Lower lobe of right lung (tissue), 2 donors: ENCODE data around the gene STAP1. TPM values are rescaled to one million over a fixed set of nuclear protein-coding genes. Genes with fewer than 3 reads are reported as not detected.

ENCODE experiments used
- ATAC-seq, 2 donors: fragments of 200-7000 bp; cut with Tn5 transposase; one replicate each; pipeline ENCODE4 v1.9.1; 2020 to 2022; ENCODE audit warnings: mild to moderate bottlenecking in 2 of 2, moderate library complexity in 2 of 2
- DNase-seq: peaks from one replicate; pipeline ENCODE4 v3.0.0-alpha.2; 2020
- H3K27ac ChIP-seq: fragments of 200-600 bp; one replicate; pipeline ENCODE4 v1.8.0; 2022
- H3K27me3 ChIP-seq: fragments of 200-600 bp; one replicate; pipeline ENCODE4 v1.8.0; 2022; ENCODE audit warnings: low read depth
- H3K36me3 ChIP-seq: fragments of 200-600 bp; one replicate; pipeline ENCODE4 v1.8.0; 2022; ENCODE audit warnings: mild to moderate bottlenecking
- H3K4me1 ChIP-seq: fragments of 200-600 bp; one replicate; pipeline ENCODE4 v1.8.0; 2022
- H3K4me3 ChIP-seq: fragments of 200-600 bp; one replicate; pipeline ENCODE4 v1.8.0; 2022; ENCODE audit warnings: mild to moderate bottlenecking
- H3K9me3 ChIP-seq: fragments of 200-600 bp; one replicate; pipeline ENCODE4 v1.8.0; 2022
- CTCF ChIP-seq: fragments of 200-600 bp; IDR thresholded peaks from one replicate; pipeline ENCODE4 v1.8.0; 2022; ENCODE audit warnings: antibody characterized with exemption, mild to moderate bottlenecking
- intact Hi-C: fragments of 100-400 bp; cut with DNase I; formaldehyde crosslinking; loops from one replicate; pipeline ENCODE4 v1.11.0; 2022
- long read RNA-seq: library from polyadenylated mRNA; unstranded; transcript quantifications from one replicate; pipeline ENCODE4 v2.0.0, GENCODE V29; 2021
- total RNA-seq: library from RNA; stranded (reverse); fragmentation: NEBNext Ultra II Directional; extraction: Animal tissue kit (Norgen Biotek cat#: 25700); gene quantifications from one replicate; pipeline ENCODE4 v1.2.1, GENCODE V29; 2021
- donor health status: DM: no; HTN: yes; CAD: no; lungs with severe emphysema.

Gene STAP1, protein sequence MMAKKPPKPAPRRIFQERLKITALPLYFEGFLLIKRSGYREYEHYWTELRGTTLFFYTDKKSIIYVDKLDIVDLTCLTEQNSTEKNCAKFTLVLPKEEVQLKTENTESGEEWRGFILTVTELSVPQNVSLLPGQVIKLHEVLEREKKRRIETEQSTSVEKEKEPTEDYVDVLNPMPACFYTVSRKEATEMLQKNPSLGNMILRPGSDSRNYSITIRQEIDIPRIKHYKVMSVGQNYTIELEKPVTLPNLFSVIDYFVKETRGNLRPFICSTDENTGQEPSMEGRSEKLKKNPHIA
- 3.4 TPM for total RNA-seq
- long read RNA-seq, transcript STAP1-201 (9 exons, 1,511 nt), result major isoform, 5 of 5 reads
- long read RNA-seq, partial matches to known transcripts, result 0 of 5 reads
- long read RNA-seq, other reads (novel, unspliced or antisense), result 0 of 5 reads

DNA sequence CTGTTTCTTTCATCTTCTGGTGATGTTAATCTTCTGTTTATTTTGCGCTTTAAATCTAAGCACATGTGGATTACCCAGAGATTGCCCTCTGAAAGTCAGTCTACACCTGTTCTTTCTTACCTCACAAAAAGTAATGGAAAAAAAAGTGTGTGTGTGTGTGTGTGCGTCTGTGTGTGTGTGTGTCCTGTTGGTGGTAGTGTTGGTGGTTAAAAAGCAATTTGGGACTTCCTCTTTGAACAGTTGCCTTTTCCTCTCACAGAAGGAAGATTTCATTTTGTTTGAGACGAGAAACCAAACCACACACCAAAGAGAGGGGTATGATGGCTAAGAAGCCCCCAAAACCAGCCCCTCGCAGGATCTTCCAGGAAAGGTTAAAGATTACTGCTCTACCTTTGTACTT lies at the start of gene STAP1:
TSS of gene STAP1 (plus strand) at position 235 of the 400 bp plus-strand sequence. CDS start at position 318, 83 bp downstream.
- peak within 1 kb of the TSS; percentile 28 for H3K4me3 ChIP-seq
- intact Hi-C loops, result no loop called here
- no peak for TF ChIP-seq CTCF

DNA sequence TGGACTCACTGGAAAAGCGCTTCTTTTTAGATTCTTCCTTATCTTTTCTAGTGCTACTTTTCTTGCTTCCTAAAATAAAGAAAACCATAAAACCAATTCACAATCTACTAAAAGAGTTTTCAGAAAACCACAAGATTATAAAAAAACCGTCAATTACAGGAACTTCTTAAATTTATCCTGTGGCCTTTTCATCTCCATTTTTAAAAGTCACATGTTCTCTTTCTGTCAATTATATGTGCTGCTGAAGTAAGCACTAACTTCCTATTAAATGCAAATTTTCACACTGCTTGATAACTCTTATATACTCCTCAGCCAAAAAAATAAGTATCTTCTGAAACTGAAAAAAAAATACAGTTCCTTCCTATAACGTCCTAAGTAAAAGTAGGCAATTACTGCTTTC lies 46.0 kb upstream of the STAP1 start:
- no peaks in the 10 kb centered on the region for H3K27me3 ChIP-seq
- intact Hi-C loops, result no loop called here
- H3K9me3 ChIP-seq, result no peaks in the 10 kb centered on the region
- ATAC-seq (no peak), DNase-seq (no peak)
- H3K36me3 ChIP-seq, result peaks cover 75% of the 10 kb centered on the region
- no peak overlapping the region for H3K27ac ChIP-seq
- no peaks in the 10 kb centered on the region for H3K4me1 ChIP-seq
- no peak overlapping the region for H3K4me3 ChIP-seq
- TF ChIP-seq CTCF, result no peak

More for the DNA sequence above, at the start of gene STAP1:
- ATAC-seq (no peak), DNase-seq (no peak)
- H3K27me3 ChIP-seq, result no peaks in the 10 kb centered on the region
- no peaks in the 10 kb centered on the region for H3K4me1 ChIP-seq
- H3K27ac ChIP-seq, result no peak within 1 kb of the TSS
- H3K9me3 ChIP-seq, result no peaks in the 10 kb centered on the region
- H3K36me3 ChIP-seq, result no peaks in the 10 kb centered on the region

DNA sequence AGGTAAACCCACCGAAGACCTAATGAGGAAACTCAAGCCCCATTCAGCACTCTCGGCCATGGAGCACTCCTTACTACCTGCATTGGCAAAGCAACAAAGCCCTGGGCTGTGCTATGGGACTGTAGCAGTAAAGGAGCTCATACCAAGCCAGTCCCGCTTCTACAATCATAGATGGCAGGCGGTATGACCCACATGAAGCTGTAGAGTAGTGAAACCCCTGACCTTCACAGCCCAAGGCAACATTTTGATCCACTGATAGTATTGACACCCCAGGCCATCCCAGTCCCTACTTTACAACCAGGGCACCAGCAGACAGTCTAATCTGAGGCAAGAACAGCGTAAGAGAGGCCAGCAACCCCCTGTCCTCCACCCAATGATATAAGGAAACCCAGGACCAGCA lies 38.4 kb upstream of the STAP1 start:
- no peak overlapping the region for H3K27ac ChIP-seq
- ATAC-seq (peak in 1 of 2 donors; percentile 19), DNase-seq (no peak)
- intact Hi-C loops, result no loop called here
- TF ChIP-seq CTCF, result no peak
- H3K9me3 ChIP-seq, result no peaks in the 10 kb centered on the region
- peaks cover 25% of the 10 kb centered on the region for H3K36me3 ChIP-seq
- no peak overlapping the region for H3K4me3 ChIP-seq
- H3K27me3 ChIP-seq, result no peaks in the 10 kb centered on the region
- peaks cover 18% of the 10 kb centered on the region for H3K4me1 ChIP-seq

GRCh38 chr4:67521506-67521905 lies 37.0 kb upstream of the STAP1 start:
- Histone ChIP-seq H3K27me3 (no peaks in the 10 kb centered on the region), H3K36me3 (peaks cover 25% of the 10 kb centered on the region), H3K9me3 (no peaks in the 10 kb centered on the region), H3K4me3 (no peak overlapping the region), H3K27ac (no peak overlapping the region), H3K4me1 (peaks cover 18% of the 10 kb centered on the region)
- DNase-seq (no peak), ATAC-seq (no peak)
- TF ChIP-seq CTCF, result no peak
- intact Hi-C loops, result no loop called here

DNA sequence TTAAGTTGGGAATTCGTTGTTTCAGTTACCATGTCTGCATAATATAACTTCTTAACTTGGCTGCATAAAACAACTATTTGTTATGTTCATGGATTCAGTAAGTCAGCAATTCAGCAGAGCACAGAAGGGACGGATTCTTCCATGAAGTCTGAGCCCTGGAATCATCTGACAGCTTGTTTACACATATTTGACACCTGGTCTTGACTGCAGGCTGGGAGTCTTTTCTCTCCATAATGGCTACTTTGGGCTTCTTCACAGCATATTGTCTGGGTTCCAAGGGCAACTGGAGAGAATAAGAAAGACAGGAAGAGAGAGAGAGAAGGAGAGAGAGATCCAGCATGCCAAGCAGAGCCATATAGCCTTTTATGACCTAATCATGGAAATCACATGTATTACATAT lies 36.3 kb upstream of the STAP1 start:
- H3K27ac ChIP-seq, result no peak overlapping the region
- intact Hi-C loops, result no loop called here
- H3K9me3 ChIP-seq, result no peaks in the 10 kb centered on the region
- TF ChIP-seq CTCF, result no peak
- ATAC-seq, result no peak
- DNase-seq, result no peak
- H3K4me1 ChIP-seq, result peaks cover 18% of the 10 kb centered on the region
- H3K4me3 ChIP-seq, result no peak overlapping the region
- no peaks in the 10 kb centered on the region for H3K27me3 ChIP-seq
- peaks cover 17% of the 10 kb centered on the region for H3K36me3 ChIP-seq
